Fibroblast of lung (primary cell): ENCODE measurements around the gene DCAF15. TPM values are rescaled to one million over a fixed set of nuclear protein-coding genes. Genes with fewer than 3 reads are reported as not detected.

Experiments
- DNase-seq, 2 donors: peaks; one replicate each; pipeline versions ENCODE4 v3.0.0 to v3.0.0-alpha.2; 2010; ENCODE audit warnings: low read depth in 2 of 2
- H2AFZ ChIP-seq: 2 replicates; pipeline ENCODE4 v1.5.1; 2012; ENCODE audit warnings: low read length, control low read depth, inconsistent platforms
- H3K27ac ChIP-seq: 2 replicates; pipeline ENCODE4 v1.5.1; 2011; ENCODE audit warnings: low read length, control low read depth; ENCODE audit not compliant: insufficient read depth
- H3K27me3 ChIP-seq: 2 replicates; pipeline ENCODE4 v1.5.1; 2011; ENCODE audit warnings: mild to moderate bottlenecking, low read length; ENCODE audit not compliant: control insufficient read depth, insufficient read depth
- H3K36me3 ChIP-seq: 2 replicates; pipeline ENCODE4 v1.5.1; 2011; ENCODE audit warnings: low read length; ENCODE audit not compliant: control insufficient read depth, insufficient read depth
- H3K4me1 ChIP-seq: 2 replicates; pipeline ENCODE4 v1.5.1; 2011; ENCODE audit warnings: low read length; ENCODE audit not compliant: control insufficient read depth, insufficient read depth; ENCODE audit errors: extremely low read depth
- H3K4me2 ChIP-seq: 2 replicates; pipeline ENCODE4 v1.5.1; 2011; ENCODE audit warnings: low read length, control low read depth; ENCODE audit not compliant: insufficient read depth; ENCODE audit errors: extremely low read depth
- H3K4me3 ChIP-seq, 4 experiments: fragments of 200-600 bp in 1 of 4; sonication (generic) in 1 of 4; replicated peaks in 1 of 4; 2 replicates each; pipeline ENCODE4 v1.5.1; 2011 to 2016; ENCODE audit warnings: low read length in 4 of 4, low read depth in 3 of 4, mild to moderate bottlenecking in 3 of 4, control low read depth in 2 of 4, inconsistent platforms in 1 of 4, mixed read lengths in 1 of 4; ENCODE audit not compliant: insufficient read depth in 1 of 4; ENCODE audit errors: control extremely low read depth in 1 of 4
- H3K79me2 ChIP-seq: 2 replicates; pipeline ENCODE4 v1.5.1; 2012; ENCODE audit warnings: mild to moderate bottlenecking, low read length, inconsistent platforms; ENCODE audit not compliant: control insufficient read depth, insufficient read depth
- H3K9ac ChIP-seq: 2 replicates; pipeline ENCODE4 v1.5.1; 2011; ENCODE audit warnings: mild to moderate bottlenecking, low read length, control low read depth; ENCODE audit not compliant: insufficient read depth
- H3K9me3 ChIP-seq: 2 replicates; pipeline ENCODE4 v1.5.1; 2012; ENCODE audit warnings: low read depth, low read length; ENCODE audit not compliant: control insufficient read depth, insufficient read depth
- H4K20me1 ChIP-seq: 2 replicates; pipeline ENCODE4 v1.5.1; 2011; ENCODE audit warnings: low read length; ENCODE audit not compliant: control insufficient read depth, insufficient read depth; ENCODE audit errors: extremely low read depth
- CTCF ChIP-seq, 2 donors: IDR thresholded peaks in 1 of 2; conservative IDR thresholded peaks in 1 of 2; 1 replicate in 1 of 2; 2 replicates in 1 of 2; pipeline ENCODE4 v1.5.1; 2011 to 2012; ENCODE audit warnings: low read length in 2 of 2, control low read depth in 1 of 2, inconsistent platforms in 1 of 2, low read depth in 1 of 2, mild to moderate bottlenecking in 1 of 2
- EZH2 ChIP-seq: IDR thresholded peaks from 2 replicates; pipeline ENCODE4 v1.5.1; 2012; ENCODE audit warnings: low read length, control low read depth, mild to moderate bottlenecking; ENCODE audit errors: missing control alignments
- polyA plus RNA-seq, 2 donors: library from polyadenylated mRNA; depleted of rRNA in 1 of 2; stranded (reverse) in 1 of 2; unstranded in 1 of 2; fragments of >200 nt; gene quantifications; 2 replicates each; pipeline ENCODE4 v1.2.1, GENCODE V29; 2011 to 2012; ENCODE audit warnings: missing spikeins in 1 of 2
- total RNA-seq: library from RNA; depleted of rRNA; stranded (reverse); fragments of >200 nt; gene quantifications from 2 replicates; pipeline ENCODE4 v1.2.1, GENCODE V29; 2014

The DCAF15 gene
- total and polyA plus RNA-seq, 2 donors (not counting 1 experiment from before 2014, with no cell fraction given): 6.3 to 9.5 TPM

- H3K4me3 ChIP-seq: no peak overlapping the region
- H3K27me3 ChIP-seq: no peaks in the 10 kb centered on the region
- H3K4me1 ChIP-seq: peaks cover 2% of the 10 kb centered on the region
- no peak overlapping the region for H2AFZ ChIP-seq
- H3K9ac ChIP-seq: no peak overlapping the region
- H3K4me2 ChIP-seq: no peak overlapping the region
- TF ChIP-seq EZH2: no peak
- no peak overlapping the region for H3K27ac ChIP-seq
- DNase-seq: no peak
- H3K79me2 ChIP-seq: peaks cover 3% of the 10 kb centered on the region
- H3K9me3 ChIP-seq: no peaks in the 10 kb centered on the region
- peaks cover 3% of the 10 kb centered on the region for H3K36me3 ChIP-seq
- no peaks in the 10 kb centered on the region for H4K20me1 ChIP-seq
These were observed 45.3 kb downstream of the DCAF15 start for GRCh38 chr19:13997631-13997962.

- no peak for TF ChIP-seq CTCF (conservative IDR thresholded peaks at IDR 0.05 in 1 of 2, IDR thresholded peaks at IDR 0.05 in 1 of 2; ENCODE audit: low read depth in 1 of 2, low read length in 2 of 2)
- TF ChIP-seq EZH2: no peak
- Histone ChIP-seq H3K36me3 (peaks cover under 1% of the 10 kb centered on the region), H3K4me3 (no peak overlapping the region), H3K4me2 (no peak overlapping the region), H3K27me3 (no peaks in the 10 kb centered on the region), H3K27ac (no peak overlapping the region), H3K4me1 (peaks cover 7% of the 10 kb centered on the region), H3K79me2 (peaks cover 5% of the 10 kb centered on the region), H2AFZ (no peak overlapping the region), H3K9me3 (no peaks in the 10 kb centered on the region), H4K20me1 (no peaks in the 10 kb centered on the region), H3K9ac (no peak overlapping the region)
- DNase-seq: no peak
These were observed 46.1 kb downstream of the DCAF15 start for GRCh38 chr19:13998426-13998825.

GRCh38 chr19:13999085-13999484 lies 46.8 kb downstream of the DCAF15 start:
- H3K36me3 ChIP-seq: no peaks in the 10 kb centered on the region
- no peak overlapping the region for H3K9ac ChIP-seq
- peaks cover 5% of the 10 kb centered on the region for H3K79me2 ChIP-seq
- no peak for DNase-seq
- H3K27ac ChIP-seq: no peak overlapping the region
- H3K4me3 ChIP-seq: no peak overlapping the region
- H2AFZ ChIP-seq: no peak overlapping the region
- H3K4me1 ChIP-seq: peaks cover 8% of the 10 kb centered on the region
- H3K4me2 ChIP-seq: no peak overlapping the region
- H4K20me1 ChIP-seq: no peaks in the 10 kb centered on the region
- no peaks in the 10 kb centered on the region for H3K27me3 ChIP-seq
- TF ChIP-seq CTCF (conservative IDR thresholded peaks at IDR 0.05 in 1 of 2, IDR thresholded peaks at IDR 0.05 in 1 of 2; ENCODE audit: low read depth in 1 of 2, low read length in 2 of 2) (no peak), EZH2 (no peak)
- H3K9me3 ChIP-seq: no peaks in the 10 kb centered on the region
